ENCODE results near the gene BHLHE40.

The BHLHE40 gene

DNA sequence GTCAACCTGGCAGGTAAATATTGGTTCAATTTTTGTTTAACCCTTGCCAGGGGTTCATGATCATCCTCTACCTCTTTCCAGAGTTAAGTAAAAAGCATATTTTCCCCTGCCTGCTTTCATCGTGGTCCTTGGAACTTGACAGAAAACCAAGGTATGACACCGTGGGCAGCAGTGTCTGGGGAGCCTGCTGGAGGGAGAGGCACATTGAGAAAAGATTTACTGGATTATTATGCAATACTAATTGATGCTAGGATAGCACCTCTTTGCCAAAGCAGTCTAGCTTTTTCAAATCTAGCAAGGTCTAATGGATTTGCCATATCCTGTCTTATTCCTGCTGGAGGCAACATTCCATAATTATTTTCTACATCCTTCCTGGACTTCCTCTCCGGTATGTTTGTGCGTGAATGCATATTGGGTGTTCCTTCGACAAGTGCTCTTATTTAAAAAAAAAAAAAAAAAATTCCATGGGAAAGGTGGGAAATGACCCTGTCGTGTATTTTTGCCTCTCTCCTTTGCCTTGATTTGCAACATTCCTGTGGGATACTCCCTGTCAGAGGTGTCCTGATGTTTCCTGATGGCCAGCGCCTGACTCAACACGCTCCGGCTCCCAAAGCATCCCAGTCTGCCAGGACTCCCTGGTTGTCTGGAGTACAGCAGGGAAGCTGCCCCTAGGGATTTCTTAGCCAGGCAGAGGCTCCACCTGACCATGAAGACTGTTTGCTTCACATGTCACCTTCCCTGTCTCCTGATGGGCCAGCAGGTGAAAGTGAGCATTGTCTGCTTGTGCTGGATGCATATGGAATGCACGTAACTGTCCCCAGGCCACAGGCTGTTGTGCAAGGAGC is 6.3 kb downstream of the BHLHE40 start:
- no peak for DNase-seq

DNA sequence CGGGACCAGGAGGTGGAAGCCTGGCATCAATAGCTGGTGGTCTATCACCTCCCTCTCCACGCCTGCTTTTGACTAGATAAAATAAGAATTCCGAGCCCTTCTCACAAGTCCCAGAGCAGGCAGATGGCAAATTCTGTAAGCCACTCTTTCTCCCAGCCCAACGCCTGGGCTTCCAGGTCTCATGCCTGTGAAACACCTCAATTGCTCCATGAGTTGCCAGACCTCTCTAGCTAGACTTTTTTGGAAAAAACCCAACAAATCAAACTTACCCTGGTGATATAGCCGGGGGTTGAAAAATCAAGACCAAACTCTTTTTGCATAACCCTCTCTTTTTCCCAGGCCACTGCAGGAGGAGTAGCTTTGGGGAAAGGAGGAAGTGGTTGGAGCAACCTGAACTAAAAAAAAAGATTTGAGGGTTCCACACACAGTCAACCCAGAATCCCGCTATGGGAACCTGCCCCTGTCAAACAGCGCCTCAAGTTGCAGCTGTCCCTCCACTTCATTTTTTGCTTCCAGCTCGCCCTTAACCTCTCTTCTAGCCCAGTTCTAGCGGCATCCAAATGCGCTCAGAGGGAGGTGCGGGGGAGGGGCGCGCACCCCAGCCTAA is 7.0 kb downstream of the BHLHE40 start:
- no peak for DNase-seq

GRCh38 chr3:4986782-4987537 is 7.7 kb downstream of the BHLHE40 start:
- DNase-seq = peak; percentile 67

DNA sequence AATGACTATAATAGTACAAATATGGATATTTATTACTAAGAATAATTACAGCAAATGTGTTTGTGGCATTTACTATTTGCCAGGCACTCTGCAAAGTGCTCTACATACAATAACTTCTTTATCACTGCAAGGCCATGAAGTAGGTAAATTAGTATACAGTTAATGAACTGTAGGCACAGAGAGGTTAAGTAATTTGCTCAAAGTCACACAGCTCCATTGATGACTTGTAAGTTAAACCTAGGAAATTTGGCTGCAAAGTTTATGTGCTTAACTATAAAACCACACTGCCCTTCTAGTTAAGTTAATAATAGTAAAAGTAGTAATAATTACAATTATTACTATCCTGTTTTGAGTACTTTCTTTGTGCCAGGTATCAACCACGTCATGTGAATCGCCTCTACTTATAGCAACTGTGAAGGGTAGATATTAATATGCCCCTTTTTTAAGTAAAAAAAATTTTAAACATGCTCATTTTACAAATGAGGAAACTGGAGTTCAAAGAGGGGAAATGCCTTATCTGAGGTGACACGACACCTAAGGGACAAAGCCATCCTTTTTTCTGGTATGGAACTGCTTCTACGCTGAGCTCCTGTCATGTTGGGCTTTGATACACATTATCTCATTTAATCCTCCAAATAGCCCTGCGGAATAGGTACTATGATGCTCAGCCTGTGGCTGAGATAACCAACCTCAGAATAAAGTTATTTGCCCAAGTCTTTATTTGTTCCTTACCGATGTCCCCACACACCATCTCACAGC is 8.5 kb downstream of the BHLHE40 start:
- no peak for DNase-seq

DNA sequence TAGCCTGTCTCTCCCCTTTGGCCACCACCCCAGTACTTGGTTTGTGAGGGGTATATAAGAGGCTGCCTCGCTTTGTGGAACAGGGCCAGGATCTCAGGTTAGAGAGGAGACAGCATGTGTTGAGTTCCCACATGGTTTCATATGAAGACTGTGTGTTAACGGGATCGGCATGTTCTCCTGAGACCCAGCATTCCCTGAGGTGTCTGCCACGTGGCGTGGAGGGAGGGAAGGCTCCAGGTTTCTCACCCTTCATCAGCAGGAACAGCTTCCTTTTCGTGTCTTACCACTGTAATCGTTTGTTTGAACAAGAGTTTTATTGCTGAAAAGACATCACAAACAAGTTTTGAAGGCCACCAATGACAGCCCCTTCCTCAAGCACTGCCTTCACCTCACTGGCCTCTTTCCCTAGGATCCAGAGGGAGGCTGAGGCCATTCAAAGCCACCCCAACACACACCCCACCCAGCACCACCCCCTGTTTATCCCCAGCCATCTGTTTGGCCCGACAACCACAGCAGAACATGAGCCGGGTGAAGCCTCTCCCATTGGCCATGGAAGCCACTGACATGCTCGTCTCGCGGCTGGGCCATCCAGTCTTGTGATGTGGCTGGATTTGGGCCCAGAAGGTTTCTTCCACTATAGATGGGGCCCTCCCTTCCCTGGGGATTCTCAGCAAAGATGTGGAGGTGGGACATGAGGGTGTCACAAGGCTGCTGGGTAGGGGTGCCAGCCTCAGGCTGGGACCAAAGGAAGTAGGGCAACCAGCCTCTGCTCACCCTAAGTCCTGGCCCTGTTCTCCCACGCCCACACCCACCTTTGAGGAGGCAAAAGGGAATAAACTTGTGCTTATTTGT is 10.0 kb downstream of the BHLHE40 start:
- no peak for DNase-seq

DNA sequence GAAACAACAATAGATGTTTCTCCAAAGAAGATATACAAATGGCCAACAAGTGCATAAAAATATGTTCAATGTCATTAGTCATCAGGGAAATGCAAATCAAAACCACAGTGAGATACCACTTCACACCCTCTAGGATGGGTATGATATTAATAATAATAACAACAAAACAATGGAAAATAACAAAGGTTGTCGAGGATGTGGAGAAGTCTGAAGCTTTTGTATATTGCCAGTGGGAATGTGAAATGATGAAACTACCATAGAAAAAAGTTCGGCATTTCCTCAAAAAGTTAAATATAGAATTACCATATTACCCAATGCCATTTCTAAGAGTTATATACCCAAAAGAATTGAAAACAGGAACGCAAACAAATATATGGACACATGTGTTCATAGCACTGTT is 10.8 kb downstream of the BHLHE40 start:
- no peak for DNase-seq

DNA sequence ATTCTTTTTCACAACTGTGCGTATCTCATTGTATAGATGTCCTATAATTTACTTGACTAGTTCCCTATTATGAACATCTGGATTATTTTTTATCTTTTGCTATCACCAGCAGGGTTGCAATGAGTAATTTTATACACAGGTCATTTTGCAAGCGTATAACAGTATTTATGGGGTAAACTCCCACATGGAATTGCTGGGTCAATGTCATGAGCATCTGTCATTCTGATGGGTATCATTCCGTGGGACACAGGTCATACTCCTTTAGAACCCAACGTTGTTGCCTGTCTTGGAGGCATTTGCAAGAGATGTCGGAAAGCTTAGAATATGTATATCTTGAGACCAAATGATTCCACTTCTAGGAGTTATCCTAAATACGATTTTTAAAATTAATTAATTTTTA is 12.9 kb downstream of the BHLHE40 start:
- no peak for DNase-seq

DNA sequence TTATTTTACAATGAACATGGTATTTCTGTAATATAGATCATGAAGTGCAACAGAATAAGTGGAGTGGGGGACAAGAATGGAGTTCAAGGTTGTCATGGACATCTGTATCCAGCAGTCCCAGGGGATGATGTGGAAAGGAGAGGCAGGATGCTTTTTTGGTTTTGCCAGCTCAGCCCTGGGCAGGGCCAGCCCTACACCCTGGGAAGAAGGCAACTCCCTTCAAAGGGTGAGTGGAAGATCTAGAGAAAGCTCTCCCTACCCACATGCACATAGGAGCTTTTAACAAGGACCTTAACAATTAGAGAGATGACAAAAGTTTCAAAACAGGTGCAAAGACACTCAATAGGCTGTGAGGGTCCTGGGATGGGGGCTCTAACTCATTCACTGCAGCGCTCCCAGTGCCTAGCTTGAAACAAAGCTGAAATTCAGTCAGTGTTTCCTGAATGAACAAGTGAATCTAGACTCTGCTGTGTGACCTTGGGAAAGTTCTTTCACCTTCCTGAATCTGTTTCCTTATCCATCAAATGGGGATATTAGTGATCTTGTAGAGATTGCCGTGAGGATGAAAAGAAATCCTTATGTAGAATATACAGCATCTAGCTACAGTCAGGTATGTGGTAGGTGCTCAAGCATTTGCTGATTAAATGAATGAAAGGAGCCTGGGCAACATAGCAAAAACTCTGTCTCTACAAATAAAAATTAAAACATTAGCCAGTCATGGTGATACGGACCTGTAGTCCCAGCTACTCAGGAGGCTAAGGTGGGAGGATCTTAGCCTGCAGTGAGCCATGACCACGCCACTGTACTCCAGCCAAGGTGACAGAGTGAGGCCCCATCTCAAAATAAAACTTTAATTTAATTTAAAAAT is 14.3 kb downstream of the BHLHE40 start:
- DNase-seq = no peak

DNA sequence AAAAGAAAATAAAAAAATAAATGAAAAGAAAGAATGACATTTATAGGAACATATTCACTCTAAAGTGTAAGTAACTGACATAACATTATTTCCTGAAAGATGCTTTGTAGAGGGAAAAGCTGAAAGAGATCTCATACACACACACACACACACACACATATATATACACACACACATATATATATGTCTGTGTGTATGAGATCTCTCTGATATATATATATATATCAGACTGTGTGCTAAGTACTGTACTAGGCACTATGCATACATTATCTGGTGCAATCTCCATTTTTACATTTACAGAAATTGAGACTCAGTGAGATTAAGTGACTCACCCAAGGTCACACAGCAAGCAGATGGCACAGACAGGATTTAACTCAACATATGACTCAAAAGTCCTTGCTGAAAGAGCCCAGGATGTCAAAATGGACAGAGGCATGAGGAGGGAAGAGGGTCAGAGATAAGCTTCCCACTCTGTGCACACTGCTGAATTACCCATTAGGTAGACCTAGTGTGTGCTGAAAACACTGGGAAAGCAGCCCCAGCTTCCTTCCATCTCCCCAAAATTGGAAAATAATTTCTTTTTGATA is 15.0 kb downstream of the BHLHE40 start:
- DNase-seq = no peak

- no peak for DNase-seq
Observed at GRCh38 chr3:4994823-4995499, 15.7 kb downstream of the BHLHE40 start.

GRCh38 chr3:4995500-4996053 is 16.3 kb downstream of the BHLHE40 start:
- DNase-seq = no peak

GRCh38 chr3:4996223-4996765 is 17.1 kb downstream of the BHLHE40 start:
- no peak for DNase-seq

GRCh38 chr3:4996771-4997291 is 17.6 kb downstream of the BHLHE40 start:
- DNase-seq = no peak

DNA sequence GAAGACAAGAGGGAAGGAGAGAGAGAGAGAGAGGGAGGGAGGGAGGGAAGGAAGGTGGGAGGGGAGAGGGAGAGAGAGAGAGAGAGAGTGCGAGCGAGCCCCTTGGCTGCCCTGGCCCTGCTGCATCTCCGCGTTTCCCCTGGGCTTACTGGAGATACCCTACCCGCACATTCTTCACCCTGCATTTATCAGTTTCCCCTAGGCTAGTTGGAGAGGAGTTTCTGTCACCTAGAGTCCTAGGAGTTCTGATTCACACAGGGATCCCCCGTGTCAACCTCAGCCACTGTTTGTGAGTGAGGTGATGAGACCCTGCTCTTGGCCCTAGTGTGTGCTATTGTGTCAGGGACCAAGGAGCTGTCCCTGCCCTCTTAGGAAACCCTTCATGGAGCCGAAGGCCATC is 18.7 kb downstream of the BHLHE40 start:
- DNase-seq = no peak

- DNase-seq = no peak
Observed at GRCh38 chr3:4999531-5000184, 20.4 kb downstream of the BHLHE40 start.

DNA sequence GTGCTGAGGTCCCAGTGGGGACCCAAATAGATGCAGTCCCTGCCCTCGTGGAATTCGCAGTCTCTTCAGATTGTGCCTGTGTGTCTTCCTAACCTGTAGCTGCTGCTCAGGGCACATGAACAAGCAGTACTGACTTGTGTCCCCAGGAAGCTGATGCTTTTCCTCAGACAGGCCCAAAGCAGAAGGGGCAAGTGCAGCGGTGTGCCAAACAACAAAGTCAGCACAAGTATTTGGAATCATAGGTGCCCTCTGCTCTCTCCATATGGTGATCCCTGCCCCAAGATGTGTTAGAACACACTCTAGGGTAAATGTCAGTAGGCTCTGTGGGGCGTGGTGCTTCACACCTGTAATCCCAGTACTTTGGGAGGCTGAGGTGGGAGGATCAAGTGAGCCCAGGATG is 21.9 kb downstream of the BHLHE40 start:
- no peak for DNase-seq

DNA sequence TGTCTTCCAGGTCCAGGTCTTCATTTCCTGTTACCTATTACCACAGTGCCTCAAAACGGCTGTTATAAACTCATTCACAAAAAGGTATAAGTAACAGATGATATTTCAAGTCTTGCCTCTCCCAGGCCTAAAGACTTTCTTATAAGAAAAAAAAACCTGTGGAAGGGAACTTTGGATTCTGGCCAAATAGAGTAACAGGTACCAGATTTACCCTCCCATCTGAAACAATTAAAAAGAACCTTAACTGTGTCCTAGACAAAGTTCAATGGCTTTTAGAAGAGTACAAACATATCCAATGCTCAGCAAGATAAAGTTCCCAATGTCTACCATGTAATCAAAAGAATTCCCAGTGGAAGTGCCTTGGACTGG is 22.6 kb downstream of the BHLHE40 start:
- DNase-seq = no peak

DNA sequence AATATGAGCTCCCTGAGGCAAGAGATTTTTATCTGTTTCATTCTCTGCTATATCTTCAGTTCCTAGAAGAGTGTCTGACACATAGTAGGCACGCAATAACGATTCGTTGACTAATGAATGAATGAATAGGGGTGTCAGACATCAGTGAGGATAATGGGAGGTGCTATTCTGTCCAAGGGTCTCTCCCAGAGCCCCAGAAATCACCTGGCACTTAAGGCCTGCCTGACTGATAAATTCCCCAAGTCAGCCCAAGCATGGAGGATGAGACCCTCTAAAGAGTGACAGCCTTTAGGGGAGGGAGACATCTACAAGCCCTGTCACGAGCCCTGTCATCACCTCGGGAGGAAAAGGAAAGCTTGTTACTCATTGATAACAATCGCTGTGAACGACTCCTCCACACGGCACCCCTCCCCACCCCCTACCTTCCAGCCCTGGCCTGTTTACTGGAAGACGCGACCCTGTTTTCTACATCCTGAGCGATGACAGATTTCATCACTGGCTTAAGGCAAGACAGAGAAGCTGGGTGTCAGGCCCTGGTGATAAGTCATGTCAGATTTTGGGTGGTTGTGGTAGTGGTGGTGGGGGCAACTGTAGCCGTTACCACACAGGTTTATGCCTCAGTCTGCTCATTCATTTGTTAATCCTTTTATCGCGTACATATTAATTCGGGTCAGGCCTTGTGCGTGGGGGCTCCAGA is 23.1 kb downstream of the BHLHE40 start:
- DNase-seq = peak; percentile 54

All from activated CD8-positive, alpha-beta memory T cell treated with anti-CD3 and anti-CD28 coated beads, Interleukin-2, amount 50 U/mL, for 4 hours (primary cell).